22Rv1 (cell line): ENCODE measurements around the gene SMAP2.

Experiments used
- H3K27ac ChIP-seq: fragments of 450-650 bp; 2 replicates; pipeline ENCODE4 v1.5.1; 2017
- CTCF ChIP-seq: fragments of 450-650 bp; IDR thresholded peaks from 2 replicates; pipeline ENCODE4 v1.5.1; 2017; ENCODE audit warnings: mild to moderate bottlenecking
- ZFX ChIP-seq: fragments of 450-650 bp; IDR thresholded peaks from 2 replicates; pipeline ENCODE4 v1.6.1; 2017; ENCODE audit warnings: antibody characterized with exemption, borderline replicate concordance

The SMAP2 gene

GRCh38 chr1:40439247-40439646, 65.7 kb downstream of the SMAP2 start:
- no peak for TF ChIP-seq ZFX
- no peak for TF ChIP-seq CTCF

GRCh38 chr1:40449684-40450494, 76.4 kb downstream of the SMAP2 start, which contains the start of gene ZFP69B:
ZFP69B (plus strand) TSS chr1:40450476; CDS start chr1:40450962, 486 bp downstream.
- H3K27ac ChIP-seq, result peak within 1 kb of the TSS; percentile 58
- TF ChIP-seq CTCF, result no peak
- no peak for TF ChIP-seq ZFX

More at GRCh38 chr1:40439247-40439646, 65.7 kb downstream of the SMAP2 start:
- H3K27ac ChIP-seq, result no peak overlapping the region

GRCh38 chr1:40450495-40451237, 77.1 kb downstream of the SMAP2 start:
- TF ChIP-seq CTCF, result no peak
- TF ChIP-seq ZFX, result no peak
- H3K27ac ChIP-seq, result peak overlapping the region; percentile 58

GRCh38 chr1:40451238-40451585, 77.7 kb downstream of the SMAP2 start:
- H3K27ac ChIP-seq, result no peak overlapping the region
- no peak for TF ChIP-seq CTCF
- no peak for TF ChIP-seq ZFX

GRCh38 chr1:40454873-40455272, 81.3 kb downstream of the SMAP2 start:
- no peak overlapping the region for H3K27ac ChIP-seq
- no peak for TF ChIP-seq CTCF
- no peak for TF ChIP-seq ZFX

GRCh38 chr1:40462956-40463590, 89.5 kb downstream of the SMAP2 start:
- no peak overlapping the region for H3K27ac ChIP-seq
- no peak for TF ChIP-seq ZFX
- TF ChIP-seq CTCF, result no peak
